GM23248 (cell line): ENCODE data around the gene DCAF16. TPM values are rescaled to one million over a fixed set of nuclear protein-coding genes. Genes with fewer than 3 reads are reported as not detected.

Source experiments
- DNase-seq: peaks from one replicate; pipeline ENCODE4 v3.0.0-alpha.2; 2015
- H2AFZ ChIP-seq: fragments of 200-600 bp; sonication (generic); 2 replicates; pipeline ENCODE4 v1.6.1; 2016; ENCODE audit warnings: antibody characterized with exemption
- H3F3A ChIP-seq: fragments of 200-600 bp; sonication (generic); 2 replicates; pipeline ENCODE4 v1.6.1; 2016; ENCODE audit warnings: mild to moderate bottlenecking, antibody characterized with exemption, mixed run types; ENCODE audit not compliant: insufficient read depth
- H3K27ac ChIP-seq: fragments of 200-600 bp; sonication (generic); 2 replicates; pipeline ENCODE4 v1.5.1; 2016; ENCODE audit warnings: mild to moderate bottlenecking
- H3K27me3 ChIP-seq: fragments of 200-600 bp; sonication (generic); replicated peaks from 2 replicates; pipeline ENCODE4 v1.6.1; 2016; ENCODE audit warnings: mild to moderate bottlenecking; ENCODE audit not compliant: insufficient read depth
- H3K36me3 ChIP-seq: fragments of 200-600 bp; sonication (generic); 2 replicates; pipeline ENCODE4 v1.6.1; 2016; ENCODE audit warnings: low read depth, mild to moderate bottlenecking
- H3K4me1 ChIP-seq: fragments of 200-600 bp; sonication (generic); 2 replicates; pipeline ENCODE4 v1.6.1; 2016; ENCODE audit warnings: mild to moderate bottlenecking; ENCODE audit not compliant: insufficient read depth
- H3K4me2 ChIP-seq: fragments of 200-600 bp; sonication (generic); one replicate; pipeline ENCODE4 v1.6.1; 2016; ENCODE audit warnings: mild to moderate bottlenecking; ENCODE audit not compliant: unreplicated experiment
- H3K4me3 ChIP-seq: fragments of 200-600 bp; sonication (generic); 2 replicates; pipeline ENCODE4 v1.5.1; 2016; ENCODE audit warnings: mild to moderate bottlenecking
- H3K79me2 ChIP-seq: fragments of 200-600 bp; sonication (generic); 2 replicates; pipeline ENCODE4 v1.6.1; 2016; ENCODE audit warnings: mild to moderate bottlenecking; ENCODE audit not compliant: insufficient read depth
- H3K9ac ChIP-seq: fragments of 200-600 bp; sonication (generic); 2 replicates; pipeline ENCODE4 v1.6.1; 2016; ENCODE audit warnings: mild to moderate bottlenecking
- H3K9me2 ChIP-seq: fragments of 200-600 bp; sonication (generic); 2 replicates; pipeline ENCODE4 v1.6.1; 2016; ENCODE audit warnings: mixed run types, mild to moderate bottlenecking, moderate library complexity; ENCODE audit not compliant: insufficient read depth
- H3K9me3 ChIP-seq: fragments of 200-600 bp; sonication (generic); one replicate; pipeline ENCODE4 v1.6.1; 2017; ENCODE audit warnings: low read depth
- H4K20me1 ChIP-seq: fragments of 200-600 bp; sonication (generic); 2 replicates; pipeline ENCODE4 v1.6.0; 2016; ENCODE audit not compliant: insufficient read depth
- EZH2 ChIP-seq: fragments of 200-600 bp; sonication (generic); IDR thresholded peaks from 2 replicates; pipeline ENCODE4 v1.6.1; 2018; ENCODE audit warnings: antibody characterized with exemption, mild to moderate bottlenecking; ENCODE audit not compliant: insufficient read depth, poor library complexity, severe bottlenecking
- EZH2phosphoT487 ChIP-seq: fragments of 200-600 bp; sonication (generic); IDR thresholded peaks from 2 replicates; pipeline ENCODE4 v1.6.1; 2018; ENCODE audit warnings: antibody characterized with exemption, moderate library complexity, mild to moderate bottlenecking, low read depth; ENCODE audit not compliant: insufficient read depth
- WGBS, 2 experiments: methylation state at CpG; one replicate each; pipeline ENCODE4 v1.1.6; 2015 to 2017; ENCODE audit warnings: low lambda C conversion rate in 2 of 2, low coverage in 1 of 2; ENCODE audit errors: missing lambda C conversion rate in 2 of 2; 5-methylcytosine and 5-hydroxymethylcytosine counted together
- in situ Hi-C: fragments of 300-500 bp; cut with MboI; formaldehyde crosslinking; loops from 2 replicates; pipeline ENCODE4 v1.15.0; 2020
- polyA plus RNA-seq: library from polyadenylated mRNA; unstranded; fragments of >200 nt; fragmentation: Nextera tagmentation; extraction: Ambion mirVana; gene quantifications from 2 replicates; pipeline ENCODE4 v1.2.1, GENCODE V29; 2016
- total RNA-seq: library from RNA; depleted of rRNA; stranded (reverse); fragments of >200 nt; shearing (Covaris generic); gene quantifications from 2 replicates; pipeline ENCODE4 v1.2.3, GENCODE V29; 2014

DCAF16 gene
- total and polyA plus RNA-seq, 2 experiments from 2014 or later, result 11.8 to 24.4 TPM

DNA sequence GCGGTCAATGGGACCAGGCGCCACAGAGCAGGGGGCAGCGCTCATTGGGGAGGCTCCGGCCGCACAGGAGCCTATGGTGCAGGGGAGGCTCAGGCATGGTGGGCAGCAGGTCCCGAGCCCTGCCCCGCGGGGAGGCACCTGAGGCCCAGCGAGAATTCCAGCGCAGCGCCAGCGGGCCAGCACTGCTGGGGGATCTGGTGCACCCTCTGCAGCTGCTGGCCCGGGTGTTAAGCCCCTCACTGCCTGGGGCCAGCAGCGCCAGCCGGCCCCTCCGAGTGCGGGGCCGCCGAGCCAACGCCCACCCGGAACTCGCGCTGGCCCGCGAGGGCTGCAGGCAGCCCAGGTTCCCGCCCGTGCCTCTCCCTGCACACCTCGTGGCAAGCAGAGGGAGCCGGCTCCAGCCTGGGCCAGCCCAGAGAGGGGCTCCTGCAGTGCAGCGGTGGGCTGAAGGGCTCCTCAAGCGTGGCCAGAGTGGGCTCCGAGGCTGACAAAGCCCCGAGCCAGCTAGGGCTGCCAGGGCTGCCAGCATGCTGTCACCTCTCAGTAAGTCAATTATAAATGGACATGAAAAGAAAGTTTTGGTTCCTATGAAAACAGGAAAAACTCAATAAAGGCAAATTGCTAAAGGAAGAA, 43.6 kb downstream of the DCAF16 start:
- H3F3A ChIP-seq, result no peaks in the 10 kb centered on the region
- no peak for TF ChIP-seq EZH2
- TF ChIP-seq EZH2phosphoT487, result no peak
- no peak overlapping the region for H3K4me2 ChIP-seq
- no peak overlapping the region for H3K27ac ChIP-seq
- H3K4me3 ChIP-seq, result no peak overlapping the region
- H3K9me3 ChIP-seq, result no peaks in the 10 kb centered on the region
- no peak overlapping the region for H3K9ac ChIP-seq
- no peaks in the 10 kb centered on the region for H4K20me1 ChIP-seq
- no peaks in the 10 kb centered on the region for H3K36me3 ChIP-seq
- H3K4me1 ChIP-seq, result no peaks in the 10 kb centered on the region
- no peak for DNase-seq
- 75 to 80% methylated on average over 24 to 32 of the region's 33 CpGs for WGBS, 2 experiments
- H3K9me2 ChIP-seq, result no peaks in the 10 kb centered on the region
- no peaks in the 10 kb centered on the region; the same call in 1 of the 2 replicates for H3K27me3 ChIP-seq
- in situ Hi-C loops, result no loop called here
- H3K79me2 ChIP-seq, result no peaks in the 10 kb centered on the region
- H2AFZ ChIP-seq, result no peak overlapping the region

DNA sequence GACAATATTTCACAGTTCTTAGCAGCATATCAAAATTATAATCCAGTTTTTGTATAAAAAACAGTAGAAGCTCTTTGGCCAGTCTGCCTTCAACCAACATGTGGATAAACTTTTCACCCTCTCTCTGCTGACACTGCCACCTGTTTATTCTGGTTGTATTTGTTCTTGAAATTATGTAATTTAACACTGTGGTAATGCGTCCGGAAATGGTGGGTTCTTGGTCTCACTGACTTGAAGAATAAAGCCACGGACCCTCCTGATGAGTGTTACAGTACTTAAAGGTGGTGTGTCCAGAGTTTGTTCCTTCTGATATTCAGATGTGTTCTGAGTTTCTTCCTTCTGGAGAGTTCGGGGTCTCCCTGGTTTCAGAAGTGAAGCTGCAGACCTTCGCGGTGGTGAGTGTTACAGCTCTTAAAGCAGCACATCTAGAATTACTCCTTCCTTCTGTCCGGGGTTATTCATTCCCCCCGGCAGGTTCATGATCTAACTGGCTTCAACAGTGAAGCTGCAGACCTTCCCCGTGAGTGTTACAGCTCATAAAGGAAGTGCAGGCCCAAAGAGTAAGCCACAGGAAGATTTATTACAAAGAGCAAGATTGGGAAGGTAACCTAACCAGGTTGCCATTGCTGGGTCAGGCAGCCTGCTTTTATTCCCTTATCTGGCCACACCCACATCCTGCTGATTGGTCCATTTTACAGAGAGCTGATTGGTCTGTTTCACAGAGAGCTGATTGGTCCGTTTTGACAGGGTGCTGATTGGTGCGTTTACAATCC, 44.9 kb downstream of the DCAF16 start:
- Histone ChIP-seq H2AFZ (no peak overlapping the region), H3K27ac (no peak overlapping the region), H3K9ac (no peak overlapping the region), H3K9me3 (no peaks in the 10 kb centered on the region), H4K20me1 (no peaks in the 10 kb centered on the region), H3K36me3 (no peaks in the 10 kb centered on the region), H3K79me2 (no peaks in the 10 kb centered on the region), H3F3A (no peaks in the 10 kb centered on the region), H3K4me3 (no peak overlapping the region), H3K4me1 (no peaks in the 10 kb centered on the region), H3K9me2 (no peaks in the 10 kb centered on the region), H3K4me2 (no peak overlapping the region), H3K27me3 (no peaks in the 10 kb centered on the region; the same call in 1 of the 2 replicates)
- in situ Hi-C loops, result no loop called here
- WGBS, 2 experiments, result 70 to 71% methylated on average over 11 of the region's 11 CpGs
- no peak for TF ChIP-seq EZH2
- TF ChIP-seq EZH2phosphoT487, result no peak
- no peak for DNase-seq

DNA sequence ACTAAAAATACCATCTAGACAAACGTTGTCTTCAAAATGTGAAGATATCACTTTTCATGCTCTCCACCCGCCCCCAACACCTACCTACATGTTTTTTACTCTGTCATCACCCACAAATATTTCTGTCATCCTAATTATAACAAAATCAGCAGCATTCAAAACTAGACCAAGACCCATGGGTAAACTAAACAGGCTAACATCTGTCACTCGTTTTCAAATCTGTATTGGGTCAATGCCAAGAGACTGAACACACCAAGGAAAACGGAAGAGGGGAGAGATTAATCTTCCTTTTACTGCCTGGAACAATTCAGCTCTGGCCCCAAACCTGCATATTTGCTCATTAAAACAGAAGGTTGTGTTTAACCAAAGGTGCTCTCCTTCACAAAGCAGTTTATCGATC, 46.6 kb downstream of the DCAF16 start:
- in situ Hi-C loops, result no loop called here
- Histone ChIP-seq H3K4me2 (no peak overlapping the region), H3K27ac (no peak overlapping the region), H3K9me3 (no peaks in the 10 kb centered on the region), H3K9ac (no peak overlapping the region), H3K4me1 (no peaks in the 10 kb centered on the region), H3K36me3 (no peaks in the 10 kb centered on the region), H3K9me2 (no peaks in the 10 kb centered on the region), H3K79me2 (no peaks in the 10 kb centered on the region), H3F3A (no peaks in the 10 kb centered on the region), H2AFZ (no peak overlapping the region), H4K20me1 (no peaks in the 10 kb centered on the region), H3K4me3 (no peak overlapping the region), H3K27me3 (no peaks in the 10 kb centered on the region; the same call in 1 of the 2 replicates)
- DNase-seq, result no peak
- TF ChIP-seq EZH2 (no peak), EZH2phosphoT487 (no peak)
- WGBS, 2 experiments, result 18 to 20% methylated on average over 5 of the region's 5 CpGs

DNA sequence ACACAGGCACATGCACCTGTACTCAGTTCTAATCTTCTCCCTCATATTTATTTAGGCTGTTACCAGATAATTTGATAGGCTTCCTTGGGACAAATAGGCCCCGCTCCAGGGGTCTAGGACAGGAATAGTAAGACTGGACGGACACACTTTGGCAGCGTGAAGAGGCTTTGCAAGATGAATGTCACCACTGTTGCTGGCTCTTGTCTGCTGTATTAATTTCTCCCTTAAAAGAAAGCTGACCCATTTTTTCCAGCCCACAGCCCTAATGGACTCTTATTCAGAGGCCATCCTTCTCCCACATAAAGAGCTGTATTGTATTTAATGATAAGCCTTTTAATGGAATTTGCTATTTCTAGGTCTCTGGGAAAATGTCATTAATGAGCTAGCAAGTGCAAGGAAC, 47.1 kb downstream of the DCAF16 start:
- no peaks in the 10 kb centered on the region for H4K20me1 ChIP-seq
- H3K4me1 ChIP-seq, result no peaks in the 10 kb centered on the region
- in situ Hi-C loops, result no loop called here
- H3K27ac ChIP-seq, result no peak overlapping the region
- H3K9me3 ChIP-seq, result no peaks in the 10 kb centered on the region
- H3K9me2 ChIP-seq, result no peaks in the 10 kb centered on the region
- TF ChIP-seq EZH2phosphoT487 (no peak), EZH2 (no peak)
- H3F3A ChIP-seq, result no peaks in the 10 kb centered on the region
- H3K4me3 ChIP-seq, result no peak overlapping the region
- 83 to 89% methylated on average over 3 of the region's 3 CpGs for WGBS, 2 experiments
- H3K27me3 ChIP-seq, result no peaks in the 10 kb centered on the region; the same call in 1 of the 2 replicates
- H3K79me2 ChIP-seq, result no peaks in the 10 kb centered on the region
- DNase-seq, result no peak
- H3K9ac ChIP-seq, result no peak overlapping the region
- no peaks in the 10 kb centered on the region for H3K36me3 ChIP-seq
- no peak overlapping the region for H2AFZ ChIP-seq
- no peak overlapping the region for H3K4me2 ChIP-seq
